ENCODE data around the gene CD38. TPM values are rescaled to one million over a fixed set of nuclear protein-coding genes. Genes with fewer than 3 reads are reported as not detected.

CD38 gene
- total RNA-seq, 6 experiments from 2014 or later, result 0.74 to 8.4 (median 3.3) TPM

- DNase-seq (no peak), ATAC-seq (no peak)
- Histone ChIP-seq H3K36me3 (no peaks in the 10 kb centered on the region), H3K27ac (no peak overlapping the region), H3K27me3 (no peaks in the 10 kb centered on the region), H3K9me3 (no peaks in the 10 kb centered on the region), H3K4me1 (no peaks in the 10 kb centered on the region), H3K4me3 (no peak overlapping the region)
- intact Hi-C loops (cut with DNase I), result no loop called here
- WGBS (ENCODE audit: insufficient coverage, low coverage, low lambda C conversion rate, missing lambda C conversion rate), result 80% methylated on average over 5 of the region's 5 CpGs
- TF ChIP-seq, protein P1, sequence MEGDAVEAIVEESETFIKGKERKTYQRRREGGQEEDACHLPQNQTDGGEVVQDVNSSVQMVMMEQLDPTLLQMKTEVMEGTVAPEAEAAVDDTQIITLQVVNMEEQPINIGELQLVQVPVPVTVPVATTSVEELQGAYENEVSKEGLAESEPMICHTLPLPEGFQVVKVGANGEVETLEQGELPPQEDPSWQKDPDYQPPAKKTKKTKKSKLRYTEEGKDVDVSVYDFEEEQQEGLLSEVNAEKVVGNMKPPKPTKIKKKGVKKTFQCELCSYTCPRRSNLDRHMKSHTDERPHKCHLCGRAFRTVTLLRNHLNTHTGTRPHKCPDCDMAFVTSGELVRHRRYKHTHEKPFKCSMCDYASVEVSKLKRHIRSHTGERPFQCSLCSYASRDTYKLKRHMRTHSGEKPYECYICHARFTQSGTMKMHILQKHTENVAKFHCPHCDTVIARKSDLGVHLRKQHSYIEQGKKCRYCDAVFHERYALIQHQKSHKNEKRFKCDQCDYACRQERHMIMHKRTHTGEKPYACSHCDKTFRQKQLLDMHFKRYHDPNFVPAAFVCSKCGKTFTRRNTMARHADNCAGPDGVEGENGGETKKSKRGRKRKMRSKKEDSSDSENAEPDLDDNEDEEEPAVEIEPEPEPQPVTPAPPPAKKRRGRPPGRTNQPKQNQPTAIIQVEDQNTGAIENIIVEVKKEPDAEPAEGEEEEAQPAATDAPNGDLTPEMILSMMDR (IDR thresholded peaks at IDR 0.05), result no peak
- no peak for TF ChIP-seq POLR2A (IDR thresholded peaks at IDR 0.05)
These were observed 7.0 kb downstream of the CD38 start for GRCh38 chr4:15784959-15785634.

- no CpG with 5 or more reads among the region's 26 CpGs for WGBS (ENCODE audit: insufficient coverage, low coverage, low lambda C conversion rate, missing lambda C conversion rate)
- ATAC-seq, result peak in 1 of 4 donors; percentile 37
These were observed 8.6 kb downstream of the CD38 start for GRCh38 chr4:15786743-15787142.

DNA sequence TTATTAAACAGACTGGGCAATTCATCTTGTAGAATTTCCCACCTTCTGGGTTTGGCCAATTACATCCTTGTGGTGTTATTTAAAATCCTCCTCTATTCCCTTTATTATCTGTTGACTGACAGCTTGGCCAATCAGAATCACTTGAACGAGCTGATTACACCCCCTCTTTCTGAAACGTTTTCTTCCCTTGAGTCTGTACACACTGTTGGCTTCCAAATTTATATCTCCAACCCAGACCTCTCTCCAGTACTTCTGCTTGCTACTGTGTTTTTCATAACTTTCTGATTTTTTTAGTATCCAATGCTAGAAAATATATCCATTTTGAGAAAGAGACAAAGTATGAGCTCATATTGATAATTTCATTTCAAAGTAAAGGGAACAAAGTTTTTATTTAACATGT lies 14.8 kb downstream of the CD38 start:
- no peaks in the 10 kb centered on the region for H3K4me1 ChIP-seq
- intact Hi-C loops (cut with DNase I), result no loop called here
- no peaks in the 10 kb centered on the region for H3K9me3 ChIP-seq
- H3K36me3 ChIP-seq, result no peaks in the 10 kb centered on the region
- H3K27ac ChIP-seq, result no peak overlapping the region
- H3K4me3 ChIP-seq, result no peak overlapping the region
- no peak for TF ChIP-seq POLR2A (IDR thresholded peaks at IDR 0.05)
- TF ChIP-seq, protein P1 (IDR thresholded peaks at IDR 0.05), result no peak
- DNase-seq (no peak), ATAC-seq (no peak)
- WGBS (ENCODE audit: insufficient coverage, low coverage, low lambda C conversion rate, missing lambda C conversion rate), result 45% methylated on average over 2 of the region's 2 CpGs
- no peaks in the 10 kb centered on the region for H3K27me3 ChIP-seq

More at GRCh38 chr4:15786743-15787142, 8.6 kb downstream of the CD38 start:
- TF ChIP-seq, protein P1 (IDR thresholded peaks at IDR 0.05), result no peak
- H3K9me3 ChIP-seq, result no peaks in the 10 kb centered on the region
- intact Hi-C loops (cut with DNase I), result no loop called here
- no peak overlapping the region for H3K27ac ChIP-seq
- DNase-seq, result no peak
- H3K4me1 ChIP-seq, result no peaks in the 10 kb centered on the region
- H3K27me3 ChIP-seq, result no peaks in the 10 kb centered on the region
- H3K4me3 ChIP-seq, result no peak overlapping the region
- H3K36me3 ChIP-seq, result no peaks in the 10 kb centered on the region

- WGBS (ENCODE audit: insufficient coverage, low coverage, low lambda C conversion rate, missing lambda C conversion rate), result 67% methylated on average over 3 of the region's 3 CpGs
- DNase-seq, result no peak
- Histone ChIP-seq H3K27ac (no peak overlapping the region), H3K36me3 (no peaks in the 10 kb centered on the region), H3K4me1 (no peaks in the 10 kb centered on the region), H3K4me3 (no peak overlapping the region), H3K9me3 (no peaks in the 10 kb centered on the region), H3K27me3 (no peaks in the 10 kb centered on the region)
- intact Hi-C loops (cut with DNase I), result no loop called here
- TF ChIP-seq, protein P1 (IDR thresholded peaks at IDR 0.05), result no peak
- TF ChIP-seq POLR2A (IDR thresholded peaks at IDR 0.05), result no peak
- ATAC-seq, result no peak
These were observed 15.6 kb downstream of the CD38 start for GRCh38 chr4:15793506-15794363.
